ENCODE measurements around the gene ADAMTS15. TPM values are rescaled to one million over a fixed set of nuclear protein-coding genes. Genes with fewer than 3 reads are reported as not detected.
"Not testable (repeated sequence)": the region's sequence is repeated elsewhere in the genome, so short reads cannot be mapped to it uniquely, and the experiment has no call there.

ADAMTS15 gene
- total RNA-seq, 3 donors from 2014 or later = 17.9 to 22.6 (median 21.9) TPM

GRCh38 chr11:130437848-130438247, 10.6 kb upstream of the ADAMTS15 start:
- Histone ChIP-seq H3K27ac (no peak overlapping the region), H3K4me3 (no peak overlapping the region), H3K36me3 (no peaks in the 10 kb centered on the region), H3K27me3 (no peaks in the 10 kb centered on the region), H3K9me3 (no peaks in the 10 kb centered on the region), H3K4me1 (no peaks in the 10 kb centered on the region)
- no peak for DNase-seq (ENCODE audit: low spot score in 2 of 2)
- TF ChIP-seq POLR2AphosphoS5 (IDR thresholded peaks at IDR 0.05) (no peak), POLR2A (IDR thresholded peaks at IDR 0.05) (no peak), CTCF (IDR thresholded peaks at IDR 0.05) (no peak)
- intact Hi-C loops (cut with DNase I; ENCODE audit: low total_unique reads) = no loop called here

GRCh38 chr11:130438401-130439159, 9.9 kb upstream of the ADAMTS15 start:
- H3K27me3 ChIP-seq; DNase-seq (ENCODE audit: low spot score in 2 of 2); H3K9me3 ChIP-seq; H3K4me1 ChIP-seq; H3K27ac ChIP-seq; intact Hi-C loops (cut with DNase I; ENCODE audit: low total_unique reads); H3K4me3 ChIP-seq; H3K36me3 ChIP-seq: not testable (repeated sequence)

- Histone ChIP-seq H3K9me3 (no peaks in the 10 kb centered on the region), H3K27me3 (no peaks in the 10 kb centered on the region), H3K27ac (no peak overlapping the region), H3K4me3 (no peak overlapping the region), H3K4me1 (no peaks in the 10 kb centered on the region), H3K36me3 (no peaks in the 10 kb centered on the region)
- intact Hi-C loops (cut with DNase I; ENCODE audit: low total_unique reads) = no loop called here
- TF ChIP-seq CTCF (IDR thresholded peaks at IDR 0.05) = no peak
- no peak for TF ChIP-seq POLR2A (IDR thresholded peaks at IDR 0.05)
- no peak for TF ChIP-seq POLR2AphosphoS5 (IDR thresholded peaks at IDR 0.05)
- DNase-seq (ENCODE audit: low spot score in 2 of 2) = no peak
These were observed 9.3 kb upstream of the ADAMTS15 start for GRCh38 chr11:130439160-130439519.

- Histone ChIP-seq H3K27ac (no peak overlapping the region), H3K4me1 (no peaks in the 10 kb centered on the region), H3K36me3 (no peaks in the 10 kb centered on the region), H3K4me3 (no peak overlapping the region), H3K27me3 (no peaks in the 10 kb centered on the region), H3K9me3 (no peaks in the 10 kb centered on the region)
- intact Hi-C loops (cut with DNase I; ENCODE audit: low total_unique reads) = no loop called here
- TF ChIP-seq POLR2A (IDR thresholded peaks at IDR 0.05) (no peak), POLR2AphosphoS5 (IDR thresholded peaks at IDR 0.05) (no peak), CTCF (IDR thresholded peaks at IDR 0.05) (no peak)
- no peak for DNase-seq (ENCODE audit: low spot score in 2 of 2)
These were observed 8.6 kb upstream of the ADAMTS15 start for GRCh38 chr11:130439876-130440275.

GRCh38 chr11:130441719-130442118, 6.7 kb upstream of the ADAMTS15 start:
- Histone ChIP-seq H3K36me3 (no peaks in the 10 kb centered on the region), H3K4me3 (no peak overlapping the region), H3K27me3 (no peaks in the 10 kb centered on the region), H3K4me1 (no peaks in the 10 kb centered on the region), H3K9me3 (no peaks in the 10 kb centered on the region), H3K27ac (no peak overlapping the region)
- no peak for DNase-seq (ENCODE audit: low spot score in 2 of 2)
- intact Hi-C loops (cut with DNase I; ENCODE audit: low total_unique reads) = no loop called here
- TF ChIP-seq POLR2AphosphoS5 (IDR thresholded peaks at IDR 0.05) (no peak), CTCF (IDR thresholded peaks at IDR 0.05) (no peak), POLR2A (IDR thresholded peaks at IDR 0.05) (no peak)

Measured in breast epithelium (tissue), 4 donors.